Left ventricle myocardium inferior (tissue), 1 donor: ENCODE data around the gene SCLY. TPM values are rescaled to one million over a fixed set of nuclear protein-coding genes. Genes with fewer than 3 reads are reported as not detected.

ENCODE experiments used
- DNase-seq: peaks from one replicate; pipeline ENCODE4 v3.0.0-alpha.2; 2020
- H3K27ac ChIP-seq: fragments of 200-600 bp; replicated peaks from 2 replicates; pipeline ENCODE4 v1.8.0; 2021
- H3K27me3 ChIP-seq: fragments of 200-600 bp; 2 replicates; pipeline ENCODE4 v1.8.0; 2021; ENCODE audit warnings: low read depth
- H3K36me3 ChIP-seq: fragments of 200-600 bp; 2 replicates; pipeline ENCODE4 v1.8.0; 2021
- H3K4me1 ChIP-seq: fragments of 200-600 bp; 2 replicates; pipeline ENCODE4 v1.8.0; 2021
- H3K4me3 ChIP-seq: fragments of 200-600 bp; 2 replicates; pipeline ENCODE4 v1.8.0; 2021; ENCODE audit warnings: mild to moderate bottlenecking, moderate library complexity
- H3K9me3 ChIP-seq: fragments of 200-600 bp; replicated peaks from 2 replicates; pipeline ENCODE4 v1.8.0; 2021
- CTCF ChIP-seq: fragments of 200-600 bp; IDR thresholded peaks from 2 replicates; pipeline ENCODE4 v1.8.0; 2021; ENCODE audit warnings: antibody characterized with exemption, mild to moderate bottlenecking, borderline replicate concordance
- intact Hi-C: fragments of 100-400 bp; cut with micrococcal nuclease; formaldehyde crosslinking; loops from one replicate; pipeline ENCODE4 v1.11.0; 2022
- total RNA-seq: library from RNA; stranded (reverse); fragmentation: NEBNext Ultra II Directional; extraction: Animal tissue kit (Norgen Biotek cat#: 25700); gene quantifications from one replicate; pipeline ENCODE4 v1.2.1, GENCODE V29; 2021
- donor health status: DM: no; HTN: yes; CAD: no; lungs with severe emphysema.

The SCLY gene
- total RNA-seq, 1 donor from 2014 or later = 10.9 TPM

- no peaks in the 10 kb centered on the region for H3K9me3 ChIP-seq
- no peak for DNase-seq
- H3K4me3 ChIP-seq = no peak overlapping the region
- peaks cover 45% of the 10 kb centered on the region for H3K27me3 ChIP-seq
- H3K36me3 ChIP-seq = no peaks in the 10 kb centered on the region
- no peak overlapping the region for H3K27ac ChIP-seq
- peaks cover 11% of the 10 kb centered on the region for H3K4me1 ChIP-seq
- intact Hi-C loops = no loop called here
- TF ChIP-seq CTCF = peak; percentile 49
These were observed 59.9 kb downstream of the SCLY start for GRCh38 chr2:238120463-238121298.

- intact Hi-C loops = no loop called here
- TF ChIP-seq CTCF = no peak
- Histone ChIP-seq H3K36me3 (no peaks in the 10 kb centered on the region), H3K4me3 (no peak overlapping the region), H3K27ac (no peak overlapping the region), H3K4me1 (peaks cover 11% of the 10 kb centered on the region), H3K9me3 (no peaks in the 10 kb centered on the region), H3K27me3 (peaks cover 35% of the 10 kb centered on the region)
- no peak for DNase-seq
These were observed 60.9 kb downstream of the SCLY start for GRCh38 chr2:238121511-238122286.

- no peak for TF ChIP-seq CTCF
- Histone ChIP-seq H3K9me3 (no peaks in the 10 kb centered on the region), H3K27ac (no peak overlapping the region), H3K4me3 (no peak overlapping the region), H3K36me3 (no peaks in the 10 kb centered on the region), H3K27me3 (peaks cover 26% of the 10 kb centered on the region), H3K4me1 (peaks cover 11% of the 10 kb centered on the region)
- DNase-seq = no peak
- intact Hi-C loops = no loop called here
These were observed 61.8 kb downstream of the SCLY start for GRCh38 chr2:238122287-238123217.

GRCh38 chr2:238123218-238123971, 62.6 kb downstream of the SCLY start:
- Histone ChIP-seq H3K36me3 (no peaks in the 10 kb centered on the region), H3K4me1 (peaks cover 11% of the 10 kb centered on the region), H3K27ac (no peak overlapping the region), H3K27me3 (peaks cover 31% of the 10 kb centered on the region), H3K4me3 (no peak overlapping the region), H3K9me3 (no peaks in the 10 kb centered on the region)
- DNase-seq = no peak
- no peak for TF ChIP-seq CTCF
- intact Hi-C loops = no loop called here
